ENCODE data around the gene ERFE. TPM values are rescaled to one million over a fixed set of nuclear protein-coding genes. Genes with fewer than 3 reads are reported as not detected.

ERFE gene
- total RNA-seq, 1 donor from 2014 or later = not detected

DNA sequence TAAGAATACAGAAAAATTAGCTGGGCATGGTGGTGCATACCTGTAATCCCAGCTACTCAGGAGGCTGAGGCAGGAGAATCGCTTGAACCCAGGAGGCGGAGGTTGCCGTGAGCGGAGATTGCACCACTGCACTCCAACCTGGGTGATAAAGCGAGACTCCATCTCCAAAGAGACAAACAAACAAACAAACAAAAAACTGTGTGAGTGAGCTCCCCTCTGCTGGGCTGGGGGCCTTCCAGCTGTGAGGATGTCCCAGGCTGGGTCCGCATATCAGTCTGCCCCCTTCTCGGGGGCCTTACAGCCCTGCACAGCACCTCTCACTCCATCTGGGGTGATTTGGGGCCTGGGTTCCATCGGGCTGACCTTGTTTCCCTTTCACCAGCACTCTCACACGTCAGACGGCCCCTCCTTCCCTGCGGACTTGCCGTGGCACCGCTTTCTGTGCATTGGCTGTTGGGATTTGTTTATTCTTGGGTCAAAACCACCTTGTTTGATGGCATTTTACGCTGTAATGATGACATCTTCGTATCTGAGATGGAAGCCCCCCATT lies 23.1 kb upstream of the ERFE start:
- ChIA-PET POLR2A (no interaction called here), CTCF (no interaction called here)
- no peaks in the 10 kb centered on the region for H3K36me3 Mint-ChIP-seq (ENCODE audit: low read depth)
- peaks cover 10% of the 10 kb centered on the region for H3K4me1 Mint-ChIP-seq
- no peaks in the 10 kb centered on the region for H3K9me3 Mint-ChIP-seq
- no peak for DNase-seq
- TF ChIP-seq, protein P1, sequence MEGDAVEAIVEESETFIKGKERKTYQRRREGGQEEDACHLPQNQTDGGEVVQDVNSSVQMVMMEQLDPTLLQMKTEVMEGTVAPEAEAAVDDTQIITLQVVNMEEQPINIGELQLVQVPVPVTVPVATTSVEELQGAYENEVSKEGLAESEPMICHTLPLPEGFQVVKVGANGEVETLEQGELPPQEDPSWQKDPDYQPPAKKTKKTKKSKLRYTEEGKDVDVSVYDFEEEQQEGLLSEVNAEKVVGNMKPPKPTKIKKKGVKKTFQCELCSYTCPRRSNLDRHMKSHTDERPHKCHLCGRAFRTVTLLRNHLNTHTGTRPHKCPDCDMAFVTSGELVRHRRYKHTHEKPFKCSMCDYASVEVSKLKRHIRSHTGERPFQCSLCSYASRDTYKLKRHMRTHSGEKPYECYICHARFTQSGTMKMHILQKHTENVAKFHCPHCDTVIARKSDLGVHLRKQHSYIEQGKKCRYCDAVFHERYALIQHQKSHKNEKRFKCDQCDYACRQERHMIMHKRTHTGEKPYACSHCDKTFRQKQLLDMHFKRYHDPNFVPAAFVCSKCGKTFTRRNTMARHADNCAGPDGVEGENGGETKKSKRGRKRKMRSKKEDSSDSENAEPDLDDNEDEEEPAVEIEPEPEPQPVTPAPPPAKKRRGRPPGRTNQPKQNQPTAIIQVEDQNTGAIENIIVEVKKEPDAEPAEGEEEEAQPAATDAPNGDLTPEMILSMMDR (IDR thresholded peaks at IDR 0.05) = no peak
- ATAC-seq (ENCODE audit: low read depth) = no peak
- H3K4me3 Mint-ChIP-seq = no peak overlapping the region
- no peak overlapping the region for H3K27ac Mint-ChIP-seq
- intact Hi-C loops (cut with micrococcal nuclease) = no loop called here
- H3K27me3 Mint-ChIP-seq = no peaks in the 10 kb centered on the region

DNA sequence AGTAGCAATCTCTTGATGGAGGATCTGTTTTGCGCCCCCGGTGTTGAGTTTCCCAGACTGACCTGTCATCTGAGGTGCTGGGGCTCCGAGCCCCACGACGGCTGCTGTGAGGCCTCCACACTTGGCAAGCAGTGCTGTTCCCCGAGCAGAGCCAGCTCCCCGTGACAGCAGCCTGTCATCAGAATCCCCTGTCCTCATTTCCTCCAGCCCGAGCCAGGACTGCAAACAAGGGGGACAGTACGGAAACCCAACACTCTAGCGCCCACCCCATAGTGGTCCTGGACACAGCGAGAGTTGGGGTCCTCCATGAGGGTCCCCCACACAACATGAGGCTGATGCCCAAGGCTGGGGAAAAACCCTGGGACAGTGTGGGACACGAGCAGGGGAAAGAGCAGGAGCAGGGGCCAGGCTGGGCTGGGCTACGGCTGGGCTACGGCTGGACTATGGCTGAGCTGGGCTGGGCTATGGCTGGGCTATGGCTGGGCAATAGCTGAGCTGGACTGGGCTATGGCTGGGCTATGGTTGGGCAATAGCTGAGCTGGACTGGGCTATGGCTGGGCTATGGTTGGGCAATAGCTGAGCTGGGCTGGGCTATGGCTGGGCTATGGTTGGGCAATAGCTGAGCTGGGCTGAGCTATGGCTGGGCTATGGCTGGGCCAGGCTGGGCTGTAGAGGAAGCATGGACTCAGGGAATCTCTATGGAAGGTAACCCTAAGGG lies 21.8 kb upstream of the ERFE start:
- CTCF ChIA-PET = no interaction called here
- H3K4me3 Mint-ChIP-seq = no peak overlapping the region
- no peaks in the 10 kb centered on the region for H3K36me3 Mint-ChIP-seq (ENCODE audit: low read depth)
- no peaks in the 10 kb centered on the region for H3K27me3 Mint-ChIP-seq
- ATAC-seq (ENCODE audit: low read depth) (no peak), DNase-seq (no peak)
- H3K9me3 Mint-ChIP-seq = no peaks in the 10 kb centered on the region
- intact Hi-C loops (cut with micrococcal nuclease) = no loop called here
- POLR2A ChIA-PET = no interaction called here
- TF ChIP-seq, protein P1 (IDR thresholded peaks at IDR 0.05) = no peak
- H3K4me1 Mint-ChIP-seq = peaks cover 12% of the 10 kb centered on the region
- no peak overlapping the region for H3K27ac Mint-ChIP-seq

DNA sequence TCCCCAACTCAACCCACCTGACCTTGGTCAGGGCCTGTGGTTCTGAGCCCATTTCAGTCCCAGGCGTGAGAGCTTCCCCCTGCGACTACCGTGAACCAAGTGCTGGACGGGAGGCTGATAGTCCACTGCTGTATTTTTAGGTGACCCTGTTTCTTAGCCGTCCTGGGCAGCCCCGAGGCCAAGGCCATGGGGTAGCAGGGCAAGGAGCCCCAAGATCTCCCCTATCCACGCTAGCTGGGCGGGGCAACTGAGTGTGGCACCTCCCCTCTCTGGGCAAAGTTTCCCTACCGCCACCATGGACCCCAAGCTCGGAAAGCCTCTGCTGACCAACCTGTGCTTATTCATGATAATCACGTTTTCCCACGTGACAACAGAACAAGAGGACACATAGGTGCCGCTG lies 20.9 kb upstream of the ERFE start:
- no peak for DNase-seq

DNA sequence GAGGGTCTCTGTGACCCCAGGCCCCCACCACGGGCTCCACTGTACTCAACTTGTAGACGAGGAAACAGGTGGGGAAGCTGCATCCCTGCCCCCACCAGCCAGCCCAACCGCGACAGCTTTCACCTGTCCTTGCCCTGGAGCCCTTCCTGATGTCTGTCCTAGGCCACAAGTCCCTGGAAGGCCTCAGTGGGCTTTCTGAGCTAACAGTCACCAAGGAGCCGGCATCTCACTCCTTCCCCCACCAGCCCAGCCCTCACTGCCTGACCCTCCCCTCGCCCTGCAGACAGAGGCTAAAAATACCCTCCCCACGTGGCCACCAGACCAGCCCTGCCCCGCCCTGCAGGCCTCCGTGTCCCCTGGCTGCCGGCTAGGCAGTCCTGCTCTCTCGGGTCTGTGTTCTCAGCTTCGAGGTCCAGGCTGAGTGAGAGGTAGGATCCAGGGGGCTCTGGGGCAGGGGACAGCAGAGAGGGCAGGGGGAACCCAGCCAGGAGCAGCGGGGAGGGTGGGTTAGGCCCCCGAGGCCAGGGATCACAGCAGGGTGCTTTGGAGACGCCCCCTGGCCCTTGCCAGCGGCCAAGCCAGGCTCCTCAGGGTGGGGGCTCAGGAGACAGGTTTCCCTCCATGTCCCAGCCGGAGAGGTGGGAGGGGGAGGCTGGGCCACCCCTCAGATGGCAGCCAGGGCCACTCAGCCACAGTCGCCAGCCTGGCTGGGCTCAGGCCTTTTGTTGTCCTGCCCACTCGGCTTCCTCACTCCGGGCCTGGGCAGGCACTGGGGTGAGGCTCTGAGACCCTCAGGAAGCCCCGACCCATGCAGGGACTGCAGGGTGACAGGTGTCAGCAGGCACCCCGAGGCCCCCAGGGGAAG lies 20.2 kb upstream of the ERFE start, which contains the start of gene KLHL30:
KLHL30 (plus strand) TSS at position 338 of the 865 bp plus-strand sequence. CDS start 2,087 bp downstream, outside the sequence.
- H3K9me3 Mint-ChIP-seq = no peaks in the 10 kb centered on the region
- intact Hi-C loops (cut with micrococcal nuclease) = no loop called here
- CTCF ChIA-PET = no interaction called here
- no peak within 1 kb of the TSS for H3K27ac Mint-ChIP-seq
- DNase-seq (no peak), ATAC-seq (ENCODE audit: low read depth) (no peak)
- peaks cover 12% of the 10 kb centered on the region for H3K4me1 Mint-ChIP-seq
- H3K27me3 Mint-ChIP-seq = no peaks in the 10 kb centered on the region
- H3K4me3 Mint-ChIP-seq = no peak within 1 kb of the TSS
- POLR2A ChIA-PET = no interaction called here
- TF ChIP-seq, protein P1 (IDR thresholded peaks at IDR 0.05) = no peak
- no peaks in the 10 kb centered on the region for H3K36me3 Mint-ChIP-seq (ENCODE audit: low read depth)

More for the DNA sequence above, 20.9 kb upstream of the ERFE start:
- no peak for ATAC-seq (ENCODE audit: low read depth)
- TF ChIP-seq, protein P1 (IDR thresholded peaks at IDR 0.05) = no peak
- Mint-ChIP-seq H3K4me1 (peaks cover 12% of the 10 kb centered on the region), H3K27me3 (no peaks in the 10 kb centered on the region), H3K4me3 (no peak overlapping the region), H3K27ac (no peak overlapping the region), H3K36me3 (ENCODE audit: low read depth) (no peaks in the 10 kb centered on the region), H3K9me3 (no peaks in the 10 kb centered on the region)
- intact Hi-C loops (cut with micrococcal nuclease) = no loop called here
- CTCF ChIA-PET = no interaction called here
- POLR2A ChIA-PET = no interaction called here
